K562 treated with DMSO at 1 percent for 24 hours (cell line): ENCODE measurements around the gene RIMBP3C. TPM values are rescaled to one million over a fixed set of nuclear protein-coding genes. Genes with fewer than 3 reads are reported as not detected.

ENCODE experiments used
- total RNA-seq: library from RNA; unstranded; fragments of 300-600 nt; gene quantifications from 2 replicates; pipeline ENCODE4 v1.2.3, GENCODE V29; 2022; ENCODE audit warnings: low read depth; ENCODE audit not compliant: insufficient read depth

The RIMBP3C gene, protein sequence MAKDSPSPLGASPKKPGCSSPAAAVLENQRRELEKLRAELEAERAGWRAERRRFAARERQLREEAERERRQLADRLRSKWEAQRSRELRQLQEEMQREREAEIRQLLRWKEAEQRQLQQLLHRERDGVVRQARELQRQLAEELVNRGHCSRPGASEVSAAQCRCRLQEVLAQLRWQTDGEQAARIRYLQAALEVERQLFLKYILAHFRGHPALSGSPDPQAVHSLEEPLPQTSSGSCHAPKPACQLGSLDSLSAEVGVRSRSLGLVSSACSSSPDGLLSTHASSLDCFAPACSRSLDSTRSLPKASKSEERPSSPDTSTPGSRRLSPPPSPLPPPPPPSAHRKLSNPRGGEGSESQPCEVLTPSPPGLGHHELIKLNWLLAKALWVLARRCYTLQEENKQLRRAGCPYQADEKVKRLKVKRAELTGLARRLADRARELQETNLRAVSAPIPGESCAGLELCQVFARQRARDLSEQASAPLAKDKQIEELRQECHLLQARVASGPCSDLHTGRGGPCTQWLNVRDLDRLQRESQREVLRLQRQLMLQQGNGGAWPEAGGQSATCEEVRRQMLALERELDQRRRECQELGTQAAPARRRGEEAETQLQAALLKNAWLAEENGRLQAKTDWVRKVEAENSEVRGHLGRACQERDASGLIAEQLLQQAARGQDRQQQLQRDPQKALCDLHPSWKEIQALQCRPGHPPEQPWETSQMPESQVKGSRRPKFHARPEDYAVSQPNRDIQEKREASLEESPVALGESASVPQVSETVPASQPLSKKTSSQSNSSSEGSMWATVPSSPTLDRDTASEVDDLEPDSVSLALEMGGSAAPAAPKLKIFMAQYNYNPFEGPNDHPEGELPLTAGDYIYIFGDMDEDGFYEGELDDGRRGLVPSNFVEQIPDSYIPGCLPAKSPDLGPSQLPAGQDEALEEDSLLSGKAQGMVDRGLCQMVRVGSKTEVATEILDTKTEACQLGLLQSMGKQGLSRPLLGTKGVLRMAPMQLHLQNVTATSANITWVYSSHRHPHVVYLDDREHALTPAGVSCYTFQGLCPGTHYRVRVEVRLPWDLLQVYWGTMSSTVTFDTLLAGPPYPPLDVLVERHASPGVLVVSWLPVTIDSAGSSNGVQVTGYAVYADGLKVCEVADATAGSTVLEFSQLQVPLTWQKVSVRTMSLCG (N-terminal part only)
- total RNA-seq = 1.4 TPM in 2 replicates

GRCh38 chr22:21551361-21551760, at the start of gene RIMBP3C:
RIMBP3C (minus strand) TSS chr22:21551461; CDS start chr22:21550976, 485 bp downstream.

DNA sequence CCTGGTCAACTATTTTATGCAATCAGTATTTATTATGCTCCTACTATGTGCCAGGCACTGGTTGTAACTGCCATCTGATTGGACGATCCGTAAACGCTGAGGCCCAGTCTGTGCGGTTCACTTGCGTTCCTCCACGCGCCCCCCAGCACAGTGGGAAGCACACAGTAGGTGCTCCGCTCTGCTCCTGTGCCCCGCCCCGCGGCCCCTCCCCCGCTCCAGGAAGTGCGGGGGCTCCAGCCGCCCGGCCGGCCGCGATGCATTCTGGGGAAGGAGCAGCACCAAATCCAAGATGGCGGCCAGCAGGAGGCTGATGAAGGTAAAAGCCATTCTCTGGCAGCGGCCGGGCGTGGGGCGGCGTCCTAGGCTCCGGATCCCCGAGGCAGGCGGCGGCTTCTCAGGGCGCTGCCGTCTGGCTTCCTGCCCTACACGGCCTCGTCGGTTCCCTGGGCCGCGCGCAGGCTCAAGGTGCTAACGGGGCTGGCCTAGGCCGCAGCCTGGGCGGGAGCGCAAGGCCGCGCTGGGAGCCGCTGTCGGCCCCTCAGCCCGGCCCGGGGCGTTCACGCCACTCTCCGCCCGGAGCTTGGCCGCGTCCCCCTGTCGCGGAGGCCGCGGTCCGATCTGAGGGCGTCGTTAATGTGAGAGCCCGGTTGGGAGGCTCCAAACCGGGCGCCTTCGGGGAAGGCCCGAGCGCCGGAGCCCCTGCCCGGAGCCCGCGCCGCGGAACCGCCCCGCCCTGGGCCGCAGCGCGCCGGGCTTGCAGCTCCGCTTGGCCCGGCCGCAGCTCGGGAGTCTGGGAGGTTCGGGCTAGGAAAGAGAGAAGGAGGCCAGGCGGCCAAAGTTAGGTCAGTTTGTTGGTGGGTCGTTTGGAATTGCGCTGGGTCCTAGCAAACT, 16.4 kb upstream of the RIMBP3C start, which contains the start of gene UBE2L3:
UBE2L3 (plus strand) TSS at position 259 of the 891 bp plus-strand sequence; CDS start at position 290, 31 bp downstream.

Other genes starting within 250 kb of the RIMBP3C start
- gene RIMBP3B, start 167.7 kb downstream of the RIMBP3C start, total RNA-seq = 1.5 and 1.6 TPM in 2 replicates
- gene HIC2, start 134.1 kb downstream of the RIMBP3C start, total RNA-seq = 51.1 and 51.2 TPM in 2 replicates
- gene TMEM191C, start 84.1 kb downstream of the RIMBP3C start, total RNA-seq = 30.5 and 31.5 TPM in 2 replicates
- 200 and 225 TPM in 2 replicates for gene UBE2L3, start 16.3 kb upstream of the RIMBP3C start, total RNA-seq
- gene YDJC, start 78.6 kb upstream of the RIMBP3C start, total RNA-seq = 545 and 654 TPM in 2 replicates
- gene CCDC116, start 81.3 kb upstream of the RIMBP3C start, total RNA-seq = 4.5 and 7.2 TPM in 2 replicates
- gene SDF2L1, start 90.8 kb upstream of the RIMBP3C start, total RNA-seq = 861 and 964 TPM in 2 replicates
- gene PPIL2, start 114.6 kb upstream of the RIMBP3C start, total RNA-seq = 133 and 134 TPM in 2 replicates
- 10.2 and 21.3 TPM in 2 replicates for gene YPEL1, start 184.3 kb upstream of the RIMBP3C start, total RNA-seq